ENCODE data around the gene TOP1.

DNA sequence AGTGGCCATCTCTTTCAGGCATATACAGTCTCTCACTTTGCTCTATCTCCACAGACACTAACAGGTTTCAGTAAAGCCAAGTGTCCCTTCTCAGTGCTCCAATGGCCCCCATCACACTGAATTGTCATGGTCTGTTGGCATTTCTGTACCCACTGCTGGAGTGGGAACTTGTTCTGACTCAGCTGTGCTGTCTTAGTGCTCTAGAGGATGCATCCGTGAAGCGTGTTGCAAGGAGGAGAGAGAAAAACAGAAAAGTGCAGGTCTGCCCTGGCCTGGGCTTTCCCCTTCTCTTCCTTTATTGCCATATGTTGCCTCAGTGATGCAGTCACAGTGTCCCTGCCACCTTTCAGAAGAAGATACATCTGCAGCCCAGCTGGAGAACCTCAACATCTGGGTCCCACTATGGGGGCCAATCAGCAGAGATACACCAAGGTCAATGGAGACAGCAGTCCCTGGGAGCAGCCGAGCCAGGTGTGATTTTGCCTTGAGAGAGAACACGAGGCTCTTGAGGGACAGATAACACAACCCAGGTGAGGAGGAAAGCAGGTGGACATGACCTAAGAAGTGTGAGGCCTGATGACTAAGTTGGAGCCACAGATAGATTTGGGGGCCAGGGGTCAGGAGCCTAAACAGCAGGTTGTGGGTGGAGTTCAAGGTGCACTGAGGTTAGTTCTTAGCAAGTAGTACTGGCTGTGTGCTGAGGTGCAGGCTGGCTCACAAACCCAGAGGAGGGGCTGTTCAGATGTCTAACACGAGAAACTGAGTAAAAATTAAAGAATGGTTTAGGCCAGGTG is 103.2 kb downstream of the TOP1 start:
- TF ChIP-seq POLR2A (IDR thresholded peaks at IDR 0.05; ENCODE audit: low read length) (no peak), GATA1 (IDR thresholded peaks at IDR 0.05; ENCODE audit: low read depth, low read length) (no peak)
